GM21447 (cell line): ENCODE results near the gene PLCB1.
"Not testable (repeated sequence)": the region's sequence is repeated elsewhere in the genome, so short reads cannot be mapped to it uniquely, and the experiment has no call there.

Source experiments
- ATAC-seq: cut with Tn5 transposase; IDR thresholded peaks from one replicate; pipeline ENCODE4 v1.9.1; 2021; ENCODE audit not compliant: unreplicated experiment

The PLCB1 gene

GRCh38 chr20:8131598-8132483, at the start of gene PLCB1:
PLCB1 (plus strand) TSS chr20:8132266; CDS start chr20:8132652, 386 bp downstream.
- ATAC-seq: peak; percentile 64

GRCh38 chr20:8082989-8083388, 49.1 kb upstream of the PLCB1 start:
- ATAC-seq: no peak

DNA sequence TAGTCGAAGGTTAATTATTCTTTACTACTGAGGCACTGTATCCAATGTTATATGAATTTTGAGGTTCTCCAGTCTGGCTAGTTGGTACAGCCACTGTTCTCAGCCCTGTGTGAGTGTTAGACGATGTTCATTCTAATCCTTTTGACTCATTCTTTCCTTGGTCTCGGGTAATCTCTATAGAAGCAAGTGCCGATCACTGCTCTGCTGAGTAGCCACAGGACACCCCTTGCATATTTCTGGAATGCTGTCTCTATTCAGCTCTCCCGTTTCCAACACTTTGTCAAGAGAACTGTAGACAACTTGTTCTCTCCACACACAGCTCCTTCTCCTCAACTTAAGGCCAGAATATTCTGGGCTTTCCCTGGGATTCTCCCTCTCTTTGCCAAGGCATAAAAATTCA, 42.4 kb upstream of the PLCB1 start:
- no peak for ATAC-seq

- ATAC-seq: no peak
Observed at GRCh38 chr20:8094415-8094818, 37.6 kb upstream of the PLCB1 start.

GRCh38 chr20:8094850-8095249, 37.2 kb upstream of the PLCB1 start:
- ATAC-seq: no peak

DNA sequence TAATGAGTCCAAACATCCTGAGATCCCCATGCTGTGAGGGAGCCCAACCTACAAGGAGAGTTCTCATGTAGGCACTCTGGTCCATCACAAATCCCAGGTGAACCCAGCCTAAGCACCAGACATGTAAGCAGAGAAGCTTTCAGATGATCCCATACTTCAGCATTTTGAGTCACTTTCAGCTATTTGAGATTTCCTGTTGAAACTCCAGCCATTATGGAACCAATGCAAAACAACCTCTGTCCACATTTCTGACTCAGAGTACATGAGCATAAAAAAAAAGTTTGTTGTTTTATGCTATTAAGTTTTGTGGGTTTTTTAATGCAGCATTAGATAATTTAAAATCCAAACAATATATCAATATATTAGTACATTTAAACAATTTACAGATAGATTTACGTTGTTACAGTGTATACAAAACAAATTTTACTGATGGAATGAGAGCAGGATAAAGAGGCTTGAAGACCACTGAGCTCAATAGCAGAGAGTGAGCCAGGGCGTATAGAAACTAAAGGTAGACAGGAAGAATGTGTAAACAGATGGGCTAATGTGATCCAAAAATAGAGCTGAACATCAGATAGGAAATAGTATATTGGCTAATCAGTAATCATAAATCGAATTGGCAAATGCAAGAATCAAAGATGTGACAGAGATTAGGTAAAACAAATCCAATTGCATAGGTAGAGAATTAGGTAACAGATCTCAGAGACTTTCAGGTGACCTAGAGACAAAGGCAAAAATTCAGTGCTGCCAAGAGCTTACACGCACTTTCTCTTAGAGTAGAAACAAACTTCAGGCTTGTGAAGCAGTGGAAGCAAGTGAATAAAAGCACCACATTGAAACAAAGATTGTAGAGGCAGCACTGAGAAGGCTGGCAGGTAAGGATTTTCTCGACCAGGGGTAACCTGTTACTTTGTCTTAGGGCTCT, 36.2 kb upstream of the PLCB1 start:
- ATAC-seq: no peak

DNA sequence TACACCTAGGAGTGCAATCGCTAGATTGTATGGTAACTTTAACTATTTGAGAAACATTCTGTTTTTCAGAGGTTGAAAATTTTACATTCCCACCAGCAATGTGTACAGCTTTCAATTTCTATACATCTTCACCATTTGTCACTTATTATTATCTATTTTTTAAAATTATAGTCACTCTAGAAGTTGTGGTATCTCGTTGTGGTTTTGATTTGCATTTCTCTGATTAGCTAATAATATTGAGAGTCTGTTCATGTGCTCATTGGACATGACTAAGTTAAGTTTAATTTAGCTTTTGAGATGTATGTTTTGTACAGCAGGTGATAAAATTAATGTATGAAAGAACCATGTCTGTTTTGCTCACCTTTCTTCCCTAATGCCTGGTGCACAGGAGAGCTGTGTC, 34.8 kb upstream of the PLCB1 start:
- ATAC-seq: no peak

DNA sequence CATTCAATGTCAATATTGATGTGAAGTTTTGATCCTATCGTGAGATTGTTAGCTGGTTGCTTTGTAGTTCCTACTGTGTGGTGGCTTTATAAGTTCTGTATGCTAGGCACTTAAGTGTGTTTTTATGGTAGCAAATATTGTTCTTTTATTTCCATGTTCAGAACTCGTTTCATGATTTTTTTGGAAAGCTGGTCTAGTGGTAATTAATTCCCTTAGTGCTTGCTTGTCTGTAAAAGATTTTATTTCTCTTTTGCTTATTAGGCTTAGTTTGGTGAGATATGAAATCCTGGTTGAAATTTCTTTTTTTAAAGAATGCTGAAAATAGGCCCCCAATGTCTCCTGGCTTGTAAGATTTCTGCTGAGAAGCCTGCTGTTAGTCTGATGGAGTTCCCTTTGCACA, 27.8 kb upstream of the PLCB1 start:
- ATAC-seq: no peak

DNA sequence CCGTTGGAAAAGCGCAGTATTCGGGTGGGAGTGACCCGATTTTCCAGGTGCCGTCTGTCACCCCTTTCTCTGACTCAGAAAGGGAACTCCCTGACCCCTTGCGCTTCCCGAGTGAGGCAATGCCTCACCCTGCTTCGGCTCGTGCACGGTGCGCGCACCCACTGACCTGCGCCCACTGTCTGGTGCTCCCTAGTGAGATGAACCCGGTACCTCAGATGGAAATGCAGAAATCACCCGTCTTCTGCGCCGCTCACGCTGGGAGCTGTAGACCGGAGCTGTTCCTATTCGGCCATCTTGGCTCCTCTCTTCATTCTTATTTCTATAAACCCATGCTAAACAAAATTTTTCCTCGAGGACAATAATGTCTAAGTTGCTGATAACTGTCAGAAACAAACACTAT, 17.5 kb upstream of the PLCB1 start:
- ATAC-seq: not testable (repeated sequence)

DNA sequence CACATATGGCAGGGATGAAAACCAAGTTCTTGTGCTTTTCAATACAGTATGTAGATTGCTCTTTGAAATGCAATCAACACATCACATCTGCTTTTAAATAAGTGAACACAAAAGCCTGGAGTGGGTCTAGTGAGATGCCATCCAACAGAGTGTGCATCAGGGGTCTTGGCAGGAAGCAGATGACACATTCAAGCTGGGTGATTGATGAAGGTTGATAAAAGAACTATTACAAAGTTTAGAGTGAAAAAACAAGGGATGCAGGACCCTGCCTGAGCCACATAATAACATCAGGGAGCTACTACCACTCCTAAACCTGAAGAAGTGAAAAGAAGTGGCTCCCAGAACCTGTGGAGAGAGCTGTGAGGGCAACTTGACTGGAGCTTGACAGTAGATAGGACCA, 16.6 kb upstream of the PLCB1 start:
- ATAC-seq: no peak

- ATAC-seq: no peak
Observed at GRCh38 chr20:8116067-8116811, 15.8 kb upstream of the PLCB1 start.

GRCh38 chr20:8117636-8118035, 14.4 kb upstream of the PLCB1 start:
- no peak for ATAC-seq

- ATAC-seq: no peak
Observed at GRCh38 chr20:8118039-8118438, 14.0 kb upstream of the PLCB1 start.

DNA sequence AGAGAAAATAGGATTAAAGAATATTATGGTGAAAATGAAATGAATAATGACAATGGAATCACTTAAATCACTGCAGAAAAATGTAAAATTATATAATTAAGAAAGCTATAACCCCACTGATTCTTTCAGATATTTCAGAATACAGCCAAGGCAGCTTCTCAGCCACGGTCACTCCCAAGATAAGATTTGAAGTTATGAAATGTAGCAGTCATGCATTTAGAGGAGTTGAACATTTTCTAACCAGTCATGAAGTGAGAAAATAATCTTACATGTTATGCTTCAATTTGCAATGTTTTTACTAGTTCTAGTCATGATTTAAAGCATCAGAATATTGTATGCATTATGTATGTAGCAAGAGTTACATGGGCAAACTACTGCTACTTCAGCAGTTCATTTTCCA, 13.3 kb upstream of the PLCB1 start:
- ATAC-seq: no peak

DNA sequence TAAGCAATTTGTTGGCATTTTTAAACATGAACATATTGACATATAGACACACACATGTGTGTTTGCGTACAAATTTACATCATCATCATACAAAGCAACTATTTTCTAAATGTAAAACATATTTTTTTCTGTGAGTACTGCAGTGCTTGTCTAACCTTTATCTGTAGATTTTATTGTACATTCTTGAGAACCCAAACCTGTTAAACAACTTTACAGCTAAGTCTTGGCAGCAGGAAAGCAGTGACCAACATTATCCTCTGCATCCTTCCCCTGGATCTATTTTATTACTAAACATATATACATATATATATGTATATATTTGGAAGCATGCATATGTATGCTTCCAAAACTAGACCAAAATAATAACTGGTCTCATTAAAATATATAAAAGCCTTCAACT, 10.4 kb upstream of the PLCB1 start:
- no peak for ATAC-seq

DNA sequence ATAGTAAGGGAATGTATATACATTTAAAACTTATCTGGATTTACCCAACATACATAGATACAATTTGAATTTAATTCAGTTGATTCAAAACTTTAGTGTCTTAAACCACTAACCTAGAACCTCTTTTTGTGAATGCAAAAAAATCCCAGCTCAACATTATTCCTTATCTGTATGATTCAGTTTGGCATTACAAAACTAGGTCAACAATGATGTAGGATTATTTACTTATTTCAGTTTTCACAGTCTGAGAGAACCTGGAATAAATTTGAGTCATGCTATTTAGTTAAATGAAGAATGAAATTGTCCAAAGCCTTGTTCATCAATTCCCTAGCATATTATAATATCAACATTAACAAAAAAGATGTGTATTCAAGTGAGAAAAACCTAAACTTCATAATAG, 7.4 kb upstream of the PLCB1 start:
- no peak for ATAC-seq

DNA sequence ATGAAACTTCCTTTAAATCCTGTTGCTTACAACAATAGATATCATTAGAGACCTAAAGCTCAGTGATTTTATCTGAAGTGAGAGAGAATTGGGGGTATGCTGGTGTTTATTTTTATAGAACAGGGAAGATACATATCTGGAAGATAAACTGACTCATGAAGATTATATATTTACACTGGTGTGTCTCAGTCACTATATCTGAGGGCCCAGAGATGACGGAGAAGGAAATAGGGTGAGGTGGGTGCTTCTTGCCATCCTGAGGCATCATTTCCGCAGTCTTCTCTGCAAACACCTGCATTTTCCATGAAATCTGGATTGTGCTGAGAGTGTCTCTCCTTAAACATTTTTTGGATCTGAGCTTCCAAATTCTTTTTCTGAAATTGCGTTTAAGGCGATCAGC, 5.9 kb upstream of the PLCB1 start:
- no peak for ATAC-seq

- ATAC-seq: no peak
Observed at GRCh38 chr20:8126841-8127378, 5.2 kb upstream of the PLCB1 start.

- peak; percentile 78 for ATAC-seq
Observed at GRCh38 chr20:8127553-8128255, 4.4 kb upstream of the PLCB1 start.

GRCh38 chr20:8128291-8129060, 3.6 kb upstream of the PLCB1 start:
- ATAC-seq: no peak
